HepG2 (cell line): ENCODE results near the gene DHRS12. TPM values are rescaled to one million over a fixed set of nuclear protein-coding genes. Genes with fewer than 3 reads are reported as not detected.

Experiments used
- CCDC6 ChIP-seq: sonication (generic); formaldehyde crosslinking; IDR thresholded peaks from 2 replicates; pipeline ENCODE4 v1.8.1; 2022; ENCODE audit warnings: mild to moderate bottlenecking, missing genetic modification reagents, moderate library complexity
- FOXJ3 ChIP-seq: sonication (generic); formaldehyde crosslinking; IDR thresholded peaks from 2 replicates; pipeline ENCODE4 v1.4.0; 2020; ENCODE audit warnings: missing genetic modification reagents, mild to moderate bottlenecking, borderline replicate concordance
- KDM2A ChIP-seq: sonication (generic); formaldehyde crosslinking; IDR thresholded peaks from 2 replicates; pipeline ENCODE4 v1.4.0; 2020; ENCODE audit warnings: low read depth, missing genetic modification reagents, borderline replicate concordance
- KMT2B ChIP-seq: IDR thresholded peaks from 2 replicates; pipeline ENCODE4 v1.6.1; 2016; ENCODE audit warnings: missing genetic modification reagents, missing compliant biosample characterization
- REPIN1 ChIP-seq: sonication (generic); formaldehyde crosslinking; IDR thresholded peaks from 2 replicates; pipeline ENCODE4 v1.8.0; 2022; ENCODE audit warnings: missing genetic modification reagents, low read depth, mild to moderate bottlenecking, borderline replicate concordance
- SYNCRIP ChIP-seq: fragments of 200-400 bp; formaldehyde crosslinking; IDR thresholded peaks from 2 replicates; pipeline ENCODE4 v1.6.1; 2018; ENCODE audit warnings: mild to moderate bottlenecking, low read depth, low read length; ENCODE audit not compliant: insufficient read depth
- THAP11 ChIP-seq: IDR thresholded peaks from 2 replicates; pipeline ENCODE4 v1.6.1; 2016; ENCODE audit warnings: missing biosample characterization, missing genetic modification reagents
- TIGD3 ChIP-seq: sonication (generic); formaldehyde crosslinking; IDR thresholded peaks from 2 replicates; pipeline ENCODE4 v1.5.1; 2020; ENCODE audit warnings: mild to moderate bottlenecking, missing genetic modification reagents, borderline replicate concordance
- TSC22D2 ChIP-seq: sonication (generic); formaldehyde crosslinking; IDR thresholded peaks from 2 replicates; pipeline ENCODE4 v1.5.1; 2020; ENCODE audit warnings: missing genetic modification reagents, mild to moderate bottlenecking, borderline replicate concordance
- ZFP36 ChIP-seq: fragments of 150-350 bp; IDR thresholded peaks from 2 replicates; pipeline ENCODE4 v1.6.1; 2018; ENCODE audit warnings: borderline replicate concordance, low read length, low read depth; ENCODE audit not compliant: partially characterized antibody
- ZFP36L1 ChIP-seq: sonication (generic); formaldehyde crosslinking; IDR thresholded peaks from 2 replicates; pipeline ENCODE4 v1.8.0; 2022; ENCODE audit warnings: mild to moderate bottlenecking, missing genetic modification reagents, moderate library complexity
- ZNF101 ChIP-seq: sonication (generic); formaldehyde crosslinking; IDR thresholded peaks from 2 replicates; pipeline ENCODE4 v1.4.0; 2020; ENCODE audit warnings: mild to moderate bottlenecking, low read depth, missing genetic modification reagents, borderline replicate concordance
- ZNF224 ChIP-seq: sonication (generic); formaldehyde crosslinking; IDR thresholded peaks from 2 replicates; pipeline ENCODE4 v1.5.0; 2020; ENCODE audit warnings: mild to moderate bottlenecking, missing genetic modification reagents
- ZNF263 ChIP-seq: sonication (generic); formaldehyde crosslinking; IDR thresholded peaks from 2 replicates; pipeline ENCODE4 v1.4.0; 2020; ENCODE audit warnings: missing genetic modification reagents
- ZNF317 ChIP-seq: sonication (generic); formaldehyde crosslinking; IDR thresholded peaks from 2 replicates; pipeline ENCODE4 v1.5.0; 2020; ENCODE audit warnings: mild to moderate bottlenecking, missing genetic modification reagents
- ZNF510 ChIP-seq: sonication (generic); formaldehyde crosslinking; IDR thresholded peaks from 2 replicates; pipeline ENCODE4 v1.4.0; 2020; ENCODE audit warnings: low read depth, mild to moderate bottlenecking, missing genetic modification reagents
- ZNF639 ChIP-seq: conservative IDR thresholded peaks from 2 replicates; pipeline ENCODE4 v1.6.1; 2018; ENCODE audit warnings: missing genetic modification reagents
- ZNF660 ChIP-seq: sonication (generic); formaldehyde crosslinking; IDR thresholded peaks from 2 replicates; pipeline ENCODE4 v1.5.1; 2020; ENCODE audit warnings: mild to moderate bottlenecking, low read depth, missing genetic modification reagents, borderline replicate concordance
- ZNF816 ChIP-seq: sonication (generic); formaldehyde crosslinking; IDR thresholded peaks from 2 replicates; pipeline ENCODE4 v1.8.0; 2022; ENCODE audit warnings: missing genetic modification reagents, mild to moderate bottlenecking, borderline replicate concordance
- polyA plus RNA-seq, 8 experiments: library from polyadenylated mRNA; depleted of rRNA in 3 of 8; stranded (reverse) in 7 of 8; unstranded in 1 of 8; fragments of >200 nt; fragmentation: Illumina TruSeq in 4 of 8; extraction: Trizol in 4 of 8; gene quantifications; 2 replicates each; pipeline versions ENCODE4 v1.2.1 to v1.2.3, GENCODE V29; 2011 to 2016; ENCODE audit warnings: low read depth in 4 of 8, missing spikeins in 1 of 8, mixed read lengths in 1 of 8; ENCODE audit not compliant: insufficient read depth in 1 of 8
- total RNA-seq, 5 experiments: library from RNA; depleted of rRNA; stranded (reverse); fragments of >200 nt; fragmentation: Illumina TruSeq; extraction: Trizol; gene quantifications; 2 replicates each; pipeline ENCODE4 v1.2.3, GENCODE V29; 2016; ENCODE audit warnings: low read depth in 1 of 5
- TF ChIP-seq, protein P1 (sequence below): sonication (generic); formaldehyde crosslinking; IDR thresholded peaks from 2 replicates; pipeline ENCODE4 v1.4.0; 2020; ENCODE audit warnings: missing genetic modification reagents, borderline replicate concordance

The DHRS12 gene
- total and polyA plus RNA-seq, 2 of the 13 experiments (the other 11 are each of a cell fraction or from before 2014, with no cell fraction given), result 7.2 to 8.4 TPM

GRCh38 chr13:51844862-51845573 lies 41.1 kb upstream of the DHRS12 start, which contains the start of gene TMEM272 (continued):
- TF ChIP-seq TIGD3 (CRISPR knock-in tag) (no peak), ZNF816 (no peak), ZNF263 (no peak), ZNF639 (CRISPR knock-in tag) (no peak), SYNCRIP (no peak), ZNF224 (CRISPR knock-in tag) (no peak), FOXJ3 (CRISPR knock-in tag) (no peak), TSC22D2 (no peak), ZFP36L1 (CRISPR knock-in tag) (no peak), REPIN1 (CRISPR knock-in tag) (no peak), THAP11 (CRISPR knock-in tag) (0 out of 2 replicates have a peak, but pooled peaks have one; percentile 49), CCDC6 (CRISPR knock-in tag) (0 out of 2 replicates have a peak, but pooled peaks have one; percentile 18), ZNF660 (CRISPR knock-in tag) (no peak), ZNF510 (no peak), ZNF101 (CRISPR knock-in tag) (no peak), KDM2A (CRISPR knock-in tag) (peak; percentile 59; the same call in 1 of the 2 replicates), ZFP36 (no peak), KMT2B (no peak), ZNF317 (CRISPR knock-in tag) (no peak)
- TF ChIP-seq, protein P1, sequence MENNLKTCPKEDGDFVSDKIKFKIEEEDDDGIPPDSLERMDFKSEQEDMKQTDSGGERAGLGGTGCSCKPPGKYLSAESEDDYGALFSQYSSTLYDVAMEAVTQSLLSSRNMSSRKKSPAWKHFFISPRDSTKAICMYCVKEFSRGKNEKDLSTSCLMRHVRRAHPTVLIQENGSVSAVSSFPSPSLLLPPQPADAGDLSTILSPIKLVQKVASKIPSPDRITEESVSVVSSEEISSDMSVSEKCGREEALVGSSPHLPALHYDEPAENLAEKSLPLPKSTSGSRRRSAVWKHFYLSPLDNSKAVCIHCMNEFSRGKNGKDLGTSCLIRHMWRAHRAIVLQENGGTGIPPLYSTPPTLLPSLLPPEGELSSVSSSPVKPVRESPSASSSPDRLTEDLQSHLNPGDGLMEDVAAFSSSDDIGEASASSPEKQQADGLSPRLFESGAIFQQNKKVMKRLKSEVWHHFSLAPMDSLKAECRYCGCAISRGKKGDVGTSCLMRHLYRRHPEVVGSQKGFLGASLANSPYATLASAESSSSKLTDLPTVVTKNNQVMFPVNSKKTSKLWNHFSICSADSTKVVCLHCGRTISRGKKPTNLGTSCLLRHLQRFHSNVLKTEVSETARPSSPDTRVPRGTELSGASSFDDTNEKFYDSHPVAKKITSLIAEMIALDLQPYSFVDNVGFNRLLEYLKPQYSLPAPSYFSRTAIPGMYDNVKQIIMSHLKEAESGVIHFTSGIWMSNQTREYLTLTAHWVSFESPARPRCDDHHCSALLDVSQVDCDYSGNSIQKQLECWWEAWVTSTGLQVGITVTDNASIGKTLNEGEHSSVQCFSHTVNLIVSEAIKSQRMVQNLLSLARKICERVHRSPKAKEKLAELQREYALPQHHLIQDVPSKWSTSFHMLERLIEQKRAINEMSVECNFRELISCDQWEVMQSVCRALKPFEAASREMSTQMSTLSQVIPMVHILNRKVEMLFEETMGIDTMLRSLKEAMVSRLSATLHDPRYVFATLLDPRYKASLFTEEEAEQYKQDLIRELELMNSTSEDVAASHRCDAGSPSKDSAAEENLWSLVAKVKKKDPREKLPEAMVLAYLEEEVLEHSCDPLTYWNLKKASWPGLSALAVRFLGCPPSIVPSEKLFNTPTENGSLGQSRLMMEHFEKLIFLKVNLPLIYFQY (CRISPR knock-in tag), result no peak
